Lung (tissue), 12 donors: ENCODE data around the gene AMBRA1. TPM values are rescaled to one million over a fixed set of nuclear protein-coding genes. Genes with fewer than 3 reads are reported as not detected.

Experiments
- ATAC-seq: fragments of 200-7000 bp; cut with Tn5 transposase; one replicate; pipeline ENCODE4 v1.9.1; 2020; ENCODE audit warnings: moderate number of reproducible peaks; ENCODE audit not compliant: insufficient read depth, low FRiP score
- DNase-seq, 3 donors: peaks; one replicate each; pipeline ENCODE4 v3.0.0-alpha.2; 2013 to 2017
- H3K27ac ChIP-seq, 2 donors: one replicate each; pipeline ENCODE4 v1.5.1; 2013; ENCODE audit warnings: mild to moderate bottlenecking in 2 of 2, moderate library complexity in 2 of 2, control low read depth in 1 of 2, inconsistent platforms in 1 of 2, low read depth in 1 of 2, low read length in 1 of 2
- H3K27me3 ChIP-seq, 3 donors: one replicate each; pipeline ENCODE4 v1.5.1; 2013; ENCODE audit warnings: low read length in 2 of 3; ENCODE audit not compliant: control insufficient read depth in 3 of 3, insufficient read depth in 3 of 3
- H3K36me3 ChIP-seq, 4 donors: one replicate each; pipeline ENCODE4 v1.5.1; 2013; ENCODE audit warnings: low read length in 4 of 4, mild to moderate bottlenecking in 1 of 4, moderate library complexity in 1 of 4; ENCODE audit not compliant: control insufficient read depth in 4 of 4, insufficient read depth in 4 of 4
- H3K4me1 ChIP-seq, 5 donors: one replicate each; pipeline ENCODE4 v1.5.1; 2013; ENCODE audit warnings: low read length in 5 of 5, mild to moderate bottlenecking in 2 of 5, moderate library complexity in 1 of 5; ENCODE audit not compliant: control insufficient read depth in 5 of 5, insufficient read depth in 5 of 5
- H3K4me3 ChIP-seq: one replicate; pipeline ENCODE4 v1.5.1; 2013; ENCODE audit warnings: mild to moderate bottlenecking, control low read depth, moderate library complexity
- H3K9ac ChIP-seq, 2 donors: one replicate each; pipeline ENCODE4 v1.5.1; 2013; ENCODE audit warnings: low read length in 2 of 2, control low read depth in 1 of 2; ENCODE audit not compliant: insufficient read depth in 1 of 2
- H3K9me3 ChIP-seq, 4 donors: one replicate each; pipeline ENCODE4 v1.5.1; 2013; ENCODE audit warnings: low read length in 3 of 4, mild to moderate bottlenecking in 1 of 4, moderate library complexity in 1 of 4; ENCODE audit not compliant: control insufficient read depth in 4 of 4, insufficient read depth in 3 of 4
- CTCF ChIP-seq: IDR thresholded peaks from 2 replicates; pipeline ENCODE4 v1.5.1; 2012; ENCODE audit warnings: mild to moderate bottlenecking; ENCODE audit errors: control extremely low read depth, extremely low read depth
- WGBS, 2 donors: extraction: QIAGEN DNeasy Blood & Tissue Kit; methylation state at CpG; one replicate each; pipeline ENCODE4 v1.1.7; 2013; 5-methylcytosine and 5-hydroxymethylcytosine counted together
- polyA plus RNA-seq, 2 donors: library from polyadenylated mRNA; stranded (reverse); fragments of 200-250 nt; gene quantifications; one replicate each; pipeline ENCODE4 v1.2.1, GENCODE V29; 2013
- total RNA-seq, 2 donors: library from RNA; depleted of rRNA in 1 of 2; stranded (reverse); fragments of >200 nt in 1 of 2; gene quantifications; one replicate each; pipeline ENCODE4 v1.2.1, GENCODE V29; 2014 to 2021
- donor health status: control.
- donor health status: control.
- donor health status: Bipolar disorder and iron deficiency.
- donor health status: healthy.
- donor health status: DM: yes; HTN: yes; CAD: no.

Gene AMBRA1
- total and polyA plus RNA-seq, 4 donors: 7.4 to 41.2 (median 23.7) TPM

DNA sequence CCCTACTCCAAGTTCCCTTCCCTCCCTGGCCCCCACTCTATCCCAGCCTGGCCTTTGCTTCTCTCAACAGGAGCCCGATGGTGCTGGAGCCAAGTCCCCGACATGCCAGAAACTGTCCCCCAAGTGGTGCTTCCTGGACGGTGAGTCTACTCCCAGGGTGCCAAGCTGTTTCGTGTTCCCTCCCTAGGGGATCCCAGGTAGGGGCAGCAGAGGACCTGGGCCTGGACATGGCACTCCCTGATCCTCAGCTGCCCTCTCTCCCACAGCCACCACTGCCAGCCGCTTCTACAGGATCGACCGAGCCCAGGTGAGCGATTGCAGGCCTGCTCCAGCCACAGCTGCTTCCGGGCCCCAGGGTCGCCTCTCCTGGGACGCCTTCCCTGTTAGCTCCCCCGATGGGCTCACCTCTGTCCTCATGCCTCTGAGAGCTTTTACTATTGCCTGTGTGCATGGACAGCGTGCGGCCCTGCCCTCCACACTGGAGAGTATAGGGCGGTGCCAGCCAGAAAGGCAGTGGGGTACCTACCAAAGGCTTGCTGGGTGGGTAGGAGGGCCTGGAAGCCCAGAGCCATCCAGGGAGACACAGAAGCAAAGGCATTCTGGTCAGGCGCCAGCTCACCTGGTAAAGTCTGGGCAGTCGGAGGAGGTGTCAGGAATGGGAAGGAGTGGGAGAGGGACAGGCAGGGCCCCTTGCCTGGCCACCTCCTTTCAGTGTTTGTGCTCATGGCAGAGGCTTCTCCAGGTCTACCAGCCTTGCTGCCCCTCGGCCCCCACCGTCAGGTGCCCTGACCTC lies 217.4 kb downstream of the AMBRA1 start:
- no peak overlapping the region for H3K27ac ChIP-seq
- TF ChIP-seq CTCF: no peak
- H3K4me1 ChIP-seq: peaks cover 0 to 6% (median 0%) of the 10 kb centered on the region in 5 donors
- no peaks in the 10 kb centered on the region for H3K9me3 ChIP-seq
- H3K27me3 ChIP-seq: no peaks in the 10 kb centered on the region
- no peak overlapping the region for H3K9ac ChIP-seq
- DNase-seq: no peak
- no peak overlapping the region for H3K4me3 ChIP-seq
- peaks cover 3 to 61% (median 6%) of the 10 kb centered on the region in 4 donors for H3K36me3 ChIP-seq
- 93 to 94% methylated on average over 19 of the region's 19 CpGs for WGBS, 2 donors
- no peak for ATAC-seq

DNA sequence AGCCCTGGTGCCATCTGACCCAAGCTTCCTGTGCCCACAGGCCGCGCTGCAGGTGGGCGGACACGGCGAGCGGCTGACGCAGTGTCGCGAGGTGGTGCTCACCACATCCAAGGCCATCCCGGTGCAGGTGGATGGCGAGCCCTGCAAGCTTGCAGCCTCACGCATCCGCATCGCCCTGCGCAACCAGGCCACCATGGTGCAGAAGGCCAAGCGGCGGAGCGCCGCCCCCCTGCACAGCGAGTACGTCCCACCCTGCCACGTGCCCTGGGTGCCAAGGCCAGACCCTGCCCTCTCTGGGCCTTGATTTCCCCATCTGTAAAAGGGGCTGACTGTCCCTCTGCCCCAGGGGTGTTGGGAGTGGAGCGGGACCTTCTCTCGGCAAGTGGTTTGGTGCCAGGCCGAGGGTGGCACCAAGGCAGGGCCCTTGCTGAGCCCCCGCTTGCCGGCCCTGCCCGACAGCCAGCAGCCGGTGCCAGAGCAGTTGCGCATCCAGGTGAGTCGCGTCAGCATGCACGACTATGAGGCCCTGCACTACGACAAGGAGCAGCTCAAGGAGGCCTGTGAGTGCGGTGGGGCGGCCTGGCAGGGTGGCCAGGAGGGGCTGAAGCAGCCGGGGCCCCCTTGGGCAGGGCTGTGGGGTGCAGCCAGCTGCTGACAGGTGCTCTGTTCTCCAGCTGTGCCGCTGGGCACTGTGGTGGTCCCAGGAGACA lies 218.3 kb downstream of the AMBRA1 start:
- no peak overlapping the region for H3K4me3 ChIP-seq
- 96 to 97% methylated on average over 31 to 38 of the region's 38 CpGs for WGBS, 2 donors
- H3K36me3 ChIP-seq: peaks cover 5 to 64% (median 6%) of the 10 kb centered on the region in 4 donors
- no peak overlapping the region for H3K27ac ChIP-seq
- H3K9ac ChIP-seq: no peak overlapping the region
- DNase-seq: no peak
- H3K27me3 ChIP-seq: no peaks in the 10 kb centered on the region
- no peak for ATAC-seq
- H3K4me1 ChIP-seq: peaks cover 0 to 6% (median 0%) of the 10 kb centered on the region in 5 donors
- H3K9me3 ChIP-seq: no peaks in the 10 kb centered on the region
- TF ChIP-seq CTCF: no peak

DNA sequence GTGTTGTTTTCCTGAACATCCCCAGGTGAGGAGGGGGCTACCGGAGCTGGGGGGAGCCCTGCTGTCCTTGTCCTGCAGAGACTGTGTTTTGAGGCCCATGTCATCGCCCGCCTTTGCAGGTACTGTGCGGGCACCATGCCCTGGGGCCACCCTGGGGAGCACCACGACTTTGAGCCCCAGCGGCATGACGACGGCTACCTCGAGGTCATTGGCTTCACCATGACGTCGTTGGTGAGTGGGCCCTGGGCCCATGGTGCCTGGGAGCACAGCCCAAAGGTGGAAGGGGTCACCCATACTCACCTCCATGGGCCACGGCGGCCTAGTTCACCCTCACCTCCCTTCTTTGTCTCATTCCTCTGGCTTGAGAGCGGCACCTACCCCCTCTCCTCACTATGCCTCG lies 219.0 kb downstream of the AMBRA1 start:
- H3K9ac ChIP-seq: no peak overlapping the region
- TF ChIP-seq CTCF: no peak
- no peak overlapping the region for H3K27ac ChIP-seq
- H3K4me3 ChIP-seq: no peak overlapping the region
- DNase-seq (no peak), ATAC-seq (no peak)
- 92% methylated on average over 15 of the region's 15 CpGs for WGBS, 2 donors
- H3K36me3 ChIP-seq: peaks cover 5 to 70% (median 6%) of the 10 kb centered on the region in 4 donors
- no peaks in the 10 kb centered on the region for H3K9me3 ChIP-seq
- H3K27me3 ChIP-seq: no peaks in the 10 kb centered on the region
- H3K4me1 ChIP-seq: peaks cover 0 to 6% (median 0%) of the 10 kb centered on the region in 5 donors
